ENCODE results near the gene VMP1. TPM values are rescaled to one million over a fixed set of nuclear protein-coding genes. Genes with fewer than 3 reads are reported as not detected.
"Not testable (repeated sequence)": the region's sequence is repeated elsewhere in the genome, so short reads cannot be mapped to it uniquely, and the experiment has no call there.

Gene VMP1
- total RNA-seq, 2 donors from 2014 or later: 309 to 488 TPM

GRCh38 chr17:59859444-59860025 lies 152.1 kb downstream of the VMP1 start:
- ATAC-seq (replicated peaks): peak; percentile 54
- peaks cover 44% of the 10 kb centered on the region for H3K36me3 Mint-ChIP-seq (ENCODE audit: low read depth)
- H3K27ac Mint-ChIP-seq: no peak overlapping the region
- no peaks in the 10 kb centered on the region for H3K9me3 Mint-ChIP-seq
- no peaks in the 10 kb centered on the region for H3K27me3 Mint-ChIP-seq
- H3K4me1 Mint-ChIP-seq: peaks cover 5% of the 10 kb centered on the region
- H3K4me3 Mint-ChIP-seq: no peak overlapping the region

- peaks cover 65% of the 10 kb centered on the region for H3K36me3 Mint-ChIP-seq (ENCODE audit: low read depth)
- H3K9me3 Mint-ChIP-seq: no peaks in the 10 kb centered on the region
- H3K27ac Mint-ChIP-seq: no peak overlapping the region
- no peaks in the 10 kb centered on the region for H3K4me1 Mint-ChIP-seq
- H3K27me3 Mint-ChIP-seq: no peaks in the 10 kb centered on the region
- no peak for ATAC-seq (replicated peaks)
- H3K4me3 Mint-ChIP-seq: no peak overlapping the region
Observed at GRCh38 chr17:59863616-59864015, 156.2 kb downstream of the VMP1 start.

GRCh38 chr17:59869941-59870218 lies 162.4 kb downstream of the VMP1 start:
- Mint-ChIP-seq H3K36me3 (ENCODE audit: low read depth) (peaks cover 38% of the 10 kb centered on the region), H3K4me1 (no peaks in the 10 kb centered on the region), H3K27me3 (no peaks in the 10 kb centered on the region), H3K9me3 (no peaks in the 10 kb centered on the region), H3K27ac (no peak overlapping the region), H3K4me3 (no peak overlapping the region)
- ATAC-seq (replicated peaks): no peak

- no peaks in the 10 kb centered on the region for H3K27me3 Mint-ChIP-seq
- H3K4me3 Mint-ChIP-seq: no peak overlapping the region
- no peaks in the 10 kb centered on the region for H3K4me1 Mint-ChIP-seq
- H3K36me3 Mint-ChIP-seq (ENCODE audit: low read depth): peaks cover 35% of the 10 kb centered on the region
- ATAC-seq (replicated peaks): no peak
- H3K9me3 Mint-ChIP-seq: no peaks in the 10 kb centered on the region
- no peak overlapping the region for H3K27ac Mint-ChIP-seq
Observed at GRCh38 chr17:59870482-59870881, 163.0 kb downstream of the VMP1 start.

GRCh38 chr17:59872351-59872750 lies 164.9 kb downstream of the VMP1 start:
- H3K27me3 Mint-ChIP-seq: no peaks in the 10 kb centered on the region
- no peaks in the 10 kb centered on the region for H3K4me1 Mint-ChIP-seq
- no peak overlapping the region for H3K27ac Mint-ChIP-seq
- no peaks in the 10 kb centered on the region for H3K9me3 Mint-ChIP-seq
- peaks cover 44% of the 10 kb centered on the region for H3K36me3 Mint-ChIP-seq (ENCODE audit: low read depth)
- ATAC-seq (replicated peaks): no peak
- no peak overlapping the region for H3K4me3 Mint-ChIP-seq

- ATAC-seq (replicated peaks); H3K4me3 Mint-ChIP-seq; H3K27ac Mint-ChIP-seq; H3K27me3 Mint-ChIP-seq; H3K9me3 Mint-ChIP-seq; H3K4me1 Mint-ChIP-seq: not testable (repeated sequence)
- H3K36me3 Mint-ChIP-seq (ENCODE audit: low read depth): peaks cover 51% of the 10 kb centered on the region
Observed at GRCh38 chr17:59873414-59873813, 166.0 kb downstream of the VMP1 start.

GRCh38 chr17:59874376-59874775 lies 166.9 kb downstream of the VMP1 start:
- Mint-ChIP-seq H3K9me3 (no peaks in the 10 kb centered on the region), H3K4me3 (no peak overlapping the region), H3K27me3 (no peaks in the 10 kb centered on the region), H3K27ac (no peak overlapping the region), H3K36me3 (ENCODE audit: low read depth) (peaks cover 61% of the 10 kb centered on the region), H3K4me1 (no peaks in the 10 kb centered on the region)
- ATAC-seq (replicated peaks): no peak

GRCh38 chr17:59876107-59876506 lies 168.7 kb downstream of the VMP1 start:
- H3K4me3 Mint-ChIP-seq: no peak overlapping the region
- peaks cover 78% of the 10 kb centered on the region for H3K36me3 Mint-ChIP-seq (ENCODE audit: low read depth)
- H3K4me1 Mint-ChIP-seq: no peaks in the 10 kb centered on the region
- H3K27ac Mint-ChIP-seq: no peak overlapping the region
- H3K9me3 Mint-ChIP-seq: no peaks in the 10 kb centered on the region
- H3K27me3 Mint-ChIP-seq: no peaks in the 10 kb centered on the region
- ATAC-seq (replicated peaks): no peak

GRCh38 chr17:59877965-59878364 lies 170.5 kb downstream of the VMP1 start:
- ATAC-seq (replicated peaks): no peak
- Mint-ChIP-seq H3K4me3 (no peak overlapping the region), H3K36me3 (ENCODE audit: low read depth) (peaks cover 87% of the 10 kb centered on the region), H3K4me1 (no peaks in the 10 kb centered on the region), H3K9me3 (no peaks in the 10 kb centered on the region), H3K27ac (peak overlapping the region; percentile 48), H3K27me3 (no peaks in the 10 kb centered on the region)

GRCh38 chr17:59878624-59879023 lies 171.2 kb downstream of the VMP1 start:
- Mint-ChIP-seq H3K4me3 (no peak overlapping the region), H3K27me3 (no peaks in the 10 kb centered on the region), H3K4me1 (no peaks in the 10 kb centered on the region), H3K27ac (no peak overlapping the region), H3K36me3 (ENCODE audit: low read depth) (peaks cover 87% of the 10 kb centered on the region), H3K9me3 (no peaks in the 10 kb centered on the region)
- ATAC-seq (replicated peaks): no peak

GRCh38 chr17:59884861-59885260 lies 177.4 kb downstream of the VMP1 start:
- Mint-ChIP-seq H3K36me3 (ENCODE audit: low read depth) (peaks cover 87% of the 10 kb centered on the region), H3K9me3 (no peaks in the 10 kb centered on the region), H3K27me3 (no peaks in the 10 kb centered on the region), H3K27ac (no peak overlapping the region), H3K4me3 (no peak overlapping the region), H3K4me1 (peaks cover 10% of the 10 kb centered on the region)
- ATAC-seq (replicated peaks): no peak

- Mint-ChIP-seq H3K27ac (no peak overlapping the region), H3K4me1 (peaks cover 17% of the 10 kb centered on the region), H3K36me3 (ENCODE audit: low read depth) (peaks cover 81% of the 10 kb centered on the region), H3K9me3 (no peaks in the 10 kb centered on the region), H3K4me3 (no peak overlapping the region), H3K27me3 (no peaks in the 10 kb centered on the region)
- no peak for ATAC-seq (replicated peaks)
Observed at GRCh38 chr17:59888145-59888750, 180.8 kb downstream of the VMP1 start.

- Mint-ChIP-seq H3K36me3 (ENCODE audit: low read depth) (peaks cover 76% of the 10 kb centered on the region), H3K9me3 (no peaks in the 10 kb centered on the region), H3K27ac (peak overlapping the region; percentile 41), H3K27me3 (no peaks in the 10 kb centered on the region), H3K4me1 (peaks cover 22% of the 10 kb centered on the region), H3K4me3 (peak overlapping the region; percentile 93)
- ATAC-seq (replicated peaks): no peak
Observed at GRCh38 chr17:59890720-59891119, 183.3 kb downstream of the VMP1 start.

All from activated T-helper 17 cell treated with anti-CD3 and anti-CD28 coated beads, Interleukin-2, amount 50 U/mL, for 72 hours (primary cell).